A673 (cell line): Measurements from ENCODE around the gene KANSL3. TPM values are rescaled to one million over a fixed set of nuclear protein-coding genes. Genes with fewer than 3 reads are reported as not detected.

Experiments
- Bru-seq: library from RNA; stranded (reverse); fragments of 400-500 nt; gene quantifications from one replicate; lab custom pipeline; 2021; lab: Mats Ljungman, UMichigan
- BruChase-seq, 2 experiments: library from RNA; stranded (reverse); fragments of 400-500 nt; gene quantifications; one replicate each; lab custom pipeline; 2021; lab: Mats Ljungman, UMichigan
- BruUV-seq: library from RNA; stranded (reverse); fragments of 400-500 nt; replicated peaks from 2 replicates; lab custom pipeline; 2021; lab: Mats Ljungman, UMichigan
- CTCF ChIA-PET: fragments of 300-600 bp; sonication (Branson Sonifier 250); formaldehyde crosslinking; loops from one replicate; lab custom pipeline; 2022; ENCODE audit warnings: antibody characterized with exemption; lab: Charles Lee
- POLR2A ChIA-PET: fragments of 300-600 bp; sonication (Branson Sonifier 250); formaldehyde crosslinking; loops from one replicate; lab custom pipeline; 2022; ENCODE audit warnings: antibody characterized with exemption; ENCODE audit not compliant: low non-redundant PET; lab: Charles Lee
- DNase-seq: peaks from one replicate; pipeline ENCODE4 v3.0.0-alpha.2; 2015; ENCODE audit warnings: low spot score
- H3K27ac ChIP-seq: fragments of 200-600 bp; sonication (generic); 2 replicates; pipeline ENCODE4 v1.5.1; 2016; ENCODE audit warnings: mixed run types, low read depth, mild to moderate bottlenecking, mixed read lengths, antibody characterized with exemption, low read length; ENCODE audit not compliant: poor library complexity, severe bottlenecking
- H3K27me3 ChIP-seq: fragments of 200-600 bp; sonication (generic); replicated peaks from 2 replicates; pipeline ENCODE4 v1.6.1; 2017; ENCODE audit warnings: mixed run types, low read depth, mild to moderate bottlenecking, mixed read lengths, antibody characterized with exemption, low read length; ENCODE audit not compliant: insufficient read depth, poor library complexity
- H3K36me3 ChIP-seq: fragments of 200-600 bp; sonication (generic); 2 replicates; pipeline ENCODE4 v1.6.1; 2016; ENCODE audit warnings: mixed run types, mild to moderate bottlenecking, mixed read lengths, antibody characterized with exemption, low read length; ENCODE audit not compliant: insufficient read depth, poor library complexity, severe bottlenecking
- H3K4me1 ChIP-seq: fragments of 200-600 bp; sonication (generic); 2 replicates; pipeline ENCODE4 v1.6.1; 2017; ENCODE audit warnings: mixed run types, mild to moderate bottlenecking, mixed read lengths, antibody characterized with exemption, low read length; ENCODE audit not compliant: insufficient read depth, poor library complexity, severe bottlenecking
- H3K4me3 ChIP-seq: fragments of 200-600 bp; sonication (generic); 2 replicates; pipeline ENCODE4 v1.5.1; 2016; ENCODE audit warnings: low read depth, mixed run types, mild to moderate bottlenecking, mixed read lengths, low read length; ENCODE audit not compliant: poor library complexity, severe bottlenecking
- H3K9me3 ChIP-seq: fragments of 200-600 bp; sonication (generic); 2 replicates; pipeline ENCODE4 v1.6.1; 2016; ENCODE audit warnings: mixed run types, low read depth, mild to moderate bottlenecking, mixed read lengths, antibody characterized with exemption, low read length; ENCODE audit not compliant: poor library complexity, severe bottlenecking
- CTCF ChIP-seq: fragments of 300-800, 200-600 bp; sonication (generic); conservative IDR thresholded peaks from 2 replicates; pipeline ENCODE4 v1.5.1; 2017; ENCODE audit warnings: low read depth, mild to moderate bottlenecking, antibody characterized with exemption, low read length, moderate library complexity, mixed read lengths
- EZH2 ChIP-seq: fragments of 200-600 bp; sonication (generic); IDR thresholded peaks from 2 replicates; pipeline ENCODE4 v1.6.1; 2017; ENCODE audit warnings: borderline replicate concordance, low read depth, mild to moderate bottlenecking, mixed read lengths, antibody characterized with exemption, low read length; ENCODE audit not compliant: poor library complexity, severe bottlenecking
- intact Hi-C: fragments of 100-400 bp; cut with micrococcal nuclease; formaldehyde crosslinking; loops from one replicate; pipeline ENCODE4 v1.10.0; 2022; ENCODE audit not compliant: unreplicated experiment
- long read RNA-seq: library from polyadenylated mRNA; stranded (forward); transcript quantifications from one replicate; pipeline ENCODE4 v2.0.0, GENCODE V29; 2022
- total RNA-seq: library from RNA; stranded (reverse); gene quantifications from 2 replicates; pipeline ENCODE4 v1.2.3, GENCODE V29; 2021

The KANSL3 gene
- total RNA-seq (71.8 and 77.9 TPM in 2 replicates), Bru-seq, nascent RNA (percentile 90 among the genes with signal in this experiment), BruChase-seq, experiment 1, labeled RNA remaining after a 2-hour chase (percentile 95 among the genes with signal in this experiment), BruChase-seq, experiment 2, labeled RNA remaining after a 6-hour chase (percentile 93 among the genes with signal in this experiment)
- long read RNA-seq, full-length matches to known transcripts = 12 of 58 reads
- long read RNA-seq, partial matches to known transcripts = 25 of 58 reads
- long read RNA-seq, other reads (novel, unspliced or antisense) = 21 of 58 reads

- H3K9me3 ChIP-seq = no peaks in the 10 kb centered on the region
- no peaks in the 10 kb centered on the region for H3K27me3 ChIP-seq
- ChIA-PET CTCF (interaction anchor here (0.7 kb wide), 1 partner anchor 218 kb away, joined by 3 read pairs; no protein-coding TSS in a partner anchor), POLR2A (no interaction called here)
- H3K27ac ChIP-seq = peak within 1 kb of the TSS; percentile 82
- peaks cover 27% of the 10 kb centered on the region for H3K4me1 ChIP-seq
- H3K4me3 ChIP-seq = peak within 1 kb of the TSS; percentile 93
- BruUV-seq = no TSS peak
- intact Hi-C loops = loop anchor here (5.0 kb wide), 2 partner anchors 109 to 124 kb away; partner anchors contain the start of gene CNNM4
- H3K36me3 ChIP-seq = peaks cover 21% of the 10 kb centered on the region
- peak; percentile 95 for DNase-seq
- no peak for TF ChIP-seq EZH2
- no peak for TF ChIP-seq CTCF
These were observed at the start of gene KANSL3 for GRCh38 chr2:96638144-96639121. Gene KANSL3, minus strand, starts transcription at chr2:96638312. Its CDS starts 1,177 bp downstream, at chr2:96637135.

- Histone ChIP-seq H3K27ac (no peak overlapping the region), H3K36me3 (no peaks in the 10 kb centered on the region), H3K4me1 (no peaks in the 10 kb centered on the region), H3K9me3 (no peaks in the 10 kb centered on the region), H3K27me3 (no peaks in the 10 kb centered on the region), H3K4me3 (no peak overlapping the region)
- no peak for TF ChIP-seq CTCF
- no peak for TF ChIP-seq EZH2
- intact Hi-C loops = no loop called here
- BruUV-seq = no TSS peak
- CTCF ChIA-PET = no interaction called here
- POLR2A ChIA-PET = no interaction called here
- DNase-seq = no peak
These were observed 49.2 kb upstream of the KANSL3 start for GRCh38 chr2:96687266-96687665.

- CTCF ChIA-PET = no interaction called here
- H3K36me3 ChIP-seq = no peaks in the 10 kb centered on the region
- H3K27ac ChIP-seq = no peak overlapping the region
- no peak overlapping the region for H3K4me3 ChIP-seq
- H3K9me3 ChIP-seq = no peaks in the 10 kb centered on the region
- DNase-seq = no peak
- POLR2A ChIA-PET = no interaction called here
- intact Hi-C loops = no loop called here
- H3K27me3 ChIP-seq = no peaks in the 10 kb centered on the region
- no peaks in the 10 kb centered on the region for H3K4me1 ChIP-seq
- TF ChIP-seq CTCF = no peak
- TF ChIP-seq EZH2 = no peak
- BruUV-seq = no TSS peak
These were observed 47.7 kb upstream of the KANSL3 start for GRCh38 chr2:96685577-96686459.
